ENCODE results near the gene ALB. TPM values are rescaled to one million over a fixed set of nuclear protein-coding genes. Genes with fewer than 3 reads are reported as not detected.

The ALB gene
- total and polyA plus RNA-seq, 10 donors = 0.46 to 16.2 (median 0.85) TPM; not detected in 3

DNA sequence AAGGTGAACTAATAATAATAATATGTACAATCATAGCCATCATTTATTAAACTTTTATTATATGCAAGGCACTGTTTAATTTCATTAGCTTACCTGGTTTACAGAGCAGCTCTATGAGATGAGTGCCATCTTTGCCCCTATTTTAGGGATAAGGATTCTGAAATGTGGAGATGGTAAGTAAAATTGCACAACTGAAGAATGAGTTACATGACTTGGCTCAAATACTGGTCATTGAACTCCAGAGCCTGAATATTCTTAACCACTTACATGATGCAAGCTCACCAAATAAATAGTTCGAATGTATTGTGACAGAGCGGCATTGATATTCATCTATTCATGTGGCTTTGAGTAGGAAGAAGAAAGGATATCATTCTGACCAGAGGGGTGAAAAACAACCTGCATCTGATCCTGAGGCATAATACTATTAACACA is 11.7 kb downstream of the ALB start:
- no peak for DNase-seq
- Histone ChIP-seq H3K36me3 (no peaks in the 10 kb centered on the region), H3K27ac (no peak overlapping the region), H3K27me3 (replicated peaks in 1 of 7) (no peaks in the 10 kb centered on the region), H3K4me3 (no peak overlapping the region), H3K4me1 (no peaks in the 10 kb centered on the region), H3K9me3 (no peaks in the 10 kb centered on the region)
- TF ChIP-seq POLR2AphosphoS5 (IDR thresholded peaks at IDR 0.05) = no peak
- no peak for TF ChIP-seq POLR2A (IDR thresholded peaks at IDR 0.05)
- TF ChIP-seq, protein P1, sequence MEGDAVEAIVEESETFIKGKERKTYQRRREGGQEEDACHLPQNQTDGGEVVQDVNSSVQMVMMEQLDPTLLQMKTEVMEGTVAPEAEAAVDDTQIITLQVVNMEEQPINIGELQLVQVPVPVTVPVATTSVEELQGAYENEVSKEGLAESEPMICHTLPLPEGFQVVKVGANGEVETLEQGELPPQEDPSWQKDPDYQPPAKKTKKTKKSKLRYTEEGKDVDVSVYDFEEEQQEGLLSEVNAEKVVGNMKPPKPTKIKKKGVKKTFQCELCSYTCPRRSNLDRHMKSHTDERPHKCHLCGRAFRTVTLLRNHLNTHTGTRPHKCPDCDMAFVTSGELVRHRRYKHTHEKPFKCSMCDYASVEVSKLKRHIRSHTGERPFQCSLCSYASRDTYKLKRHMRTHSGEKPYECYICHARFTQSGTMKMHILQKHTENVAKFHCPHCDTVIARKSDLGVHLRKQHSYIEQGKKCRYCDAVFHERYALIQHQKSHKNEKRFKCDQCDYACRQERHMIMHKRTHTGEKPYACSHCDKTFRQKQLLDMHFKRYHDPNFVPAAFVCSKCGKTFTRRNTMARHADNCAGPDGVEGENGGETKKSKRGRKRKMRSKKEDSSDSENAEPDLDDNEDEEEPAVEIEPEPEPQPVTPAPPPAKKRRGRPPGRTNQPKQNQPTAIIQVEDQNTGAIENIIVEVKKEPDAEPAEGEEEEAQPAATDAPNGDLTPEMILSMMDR (IDR thresholded peaks at IDR 0.05 in 8 of 11, conservative IDR thresholded peaks at IDR 0.05 in 3 of 11) = no peak
- intact Hi-C loops (cut with DNase I; ENCODE audit: low total_unique reads) = no loop called here
- 80 to 98% (median 89%) methylated on average over 2 of the region's 2 CpGs for WGBS, 5 donors

DNA sequence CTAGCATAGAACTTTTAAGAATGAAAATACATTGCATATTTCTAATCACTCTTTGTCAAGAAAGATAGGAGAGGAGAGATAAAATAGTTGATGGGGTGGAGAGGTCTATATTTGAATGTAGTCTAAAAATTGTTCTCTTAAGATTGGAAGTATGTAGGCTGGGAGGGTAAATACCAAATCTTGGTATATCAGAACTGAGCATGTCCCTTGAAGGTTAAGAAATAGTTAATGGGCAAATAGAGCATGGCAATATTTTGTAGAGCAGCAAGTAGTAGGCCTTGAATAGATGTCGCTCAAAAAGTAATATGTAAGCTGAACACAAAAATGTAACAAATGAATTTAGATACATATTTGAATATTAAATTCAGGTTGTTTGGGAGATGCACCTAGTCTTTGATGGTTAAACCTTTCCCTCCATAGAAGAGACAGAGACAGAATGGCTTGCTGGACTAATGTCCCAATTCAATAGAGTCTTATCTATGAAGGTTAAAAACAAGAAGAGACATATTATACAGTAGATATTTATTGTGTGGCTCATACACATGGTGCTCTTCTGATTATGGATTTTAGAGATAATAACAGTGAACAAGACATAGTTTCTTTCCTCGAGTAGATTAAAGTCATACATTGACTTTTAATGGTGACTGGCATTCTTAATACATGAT is 12.5 kb downstream of the ALB start:
- H3K27ac ChIP-seq = no peak overlapping the region
- H3K4me3 ChIP-seq = no peak overlapping the region
- no peaks in the 10 kb centered on the region for H3K27me3 ChIP-seq (replicated peaks in 1 of 7)
- H3K36me3 ChIP-seq = no peaks in the 10 kb centered on the region
- H3K9me3 ChIP-seq = no peaks in the 10 kb centered on the region
- 73 to 84% (median 78%) methylated on average over 2 of the region's 2 CpGs for WGBS, 5 donors
- H3K4me1 ChIP-seq = no peaks in the 10 kb centered on the region
- intact Hi-C loops (cut with DNase I; ENCODE audit: low total_unique reads) = no loop called here
- no peak for DNase-seq
- TF ChIP-seq, protein P1 (IDR thresholded peaks at IDR 0.05 in 8 of 11, conservative IDR thresholded peaks at IDR 0.05 in 3 of 11) = no peak
- TF ChIP-seq POLR2AphosphoS5 (IDR thresholded peaks at IDR 0.05) = no peak
- TF ChIP-seq POLR2A (IDR thresholded peaks at IDR 0.05) = no peak

DNA sequence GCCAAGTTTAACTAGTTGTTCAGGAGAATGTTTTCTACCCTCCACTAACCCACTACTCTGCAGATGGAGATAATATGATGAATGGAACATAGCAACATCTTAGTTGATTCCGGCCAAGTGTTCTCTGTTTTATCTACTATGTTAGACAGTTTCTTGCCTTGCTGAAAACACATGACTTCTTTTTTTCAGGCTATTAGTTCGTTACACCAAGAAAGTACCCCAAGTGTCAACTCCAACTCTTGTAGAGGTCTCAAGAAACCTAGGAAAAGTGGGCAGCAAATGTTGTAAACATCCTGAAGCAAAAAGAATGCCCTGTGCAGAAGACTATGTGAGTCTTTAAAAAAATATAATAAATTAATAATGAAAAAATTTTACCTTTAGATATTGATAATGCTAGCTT is 13.3 kb downstream of the ALB start:
- Histone ChIP-seq H3K36me3 (no peaks in the 10 kb centered on the region), H3K27ac (no peak overlapping the region), H3K4me1 (no peaks in the 10 kb centered on the region), H3K9me3 (no peaks in the 10 kb centered on the region), H3K4me3 (no peak overlapping the region), H3K27me3 (replicated peaks in 1 of 7) (no peaks in the 10 kb centered on the region)
- no peak for DNase-seq
- TF ChIP-seq POLR2A (IDR thresholded peaks at IDR 0.05) (no peak), POLR2AphosphoS5 (IDR thresholded peaks at IDR 0.05) (no peak)
- TF ChIP-seq, protein P1 (IDR thresholded peaks at IDR 0.05 in 8 of 11, conservative IDR thresholded peaks at IDR 0.05 in 3 of 11) = no peak
- 71 to 86% (median 78%) methylated on average over 2 of the region's 2 CpGs for WGBS, 5 donors
- intact Hi-C loops (cut with DNase I; ENCODE audit: low total_unique reads) = no loop called here

DNA sequence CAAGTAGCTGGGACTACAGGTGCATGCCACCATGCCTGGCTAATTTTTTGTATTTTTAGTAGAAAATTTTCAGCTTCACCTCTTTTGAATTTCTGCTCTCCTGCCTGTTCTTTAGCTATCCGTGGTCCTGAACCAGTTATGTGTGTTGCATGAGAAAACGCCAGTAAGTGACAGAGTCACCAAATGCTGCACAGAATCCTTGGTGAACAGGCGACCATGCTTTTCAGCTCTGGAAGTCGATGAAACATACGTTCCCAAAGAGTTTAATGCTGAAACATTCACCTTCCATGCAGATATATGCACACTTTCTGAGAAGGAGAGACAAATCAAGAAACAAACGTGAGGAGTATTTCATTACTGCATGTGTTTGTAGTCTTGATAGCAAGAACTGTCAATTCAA is 13.9 kb downstream of the ALB start:
- TF ChIP-seq, protein P1 (IDR thresholded peaks at IDR 0.05 in 8 of 11, conservative IDR thresholded peaks at IDR 0.05 in 3 of 11) = no peak
- no peak for TF ChIP-seq POLR2A (IDR thresholded peaks at IDR 0.05)
- no peak for TF ChIP-seq POLR2AphosphoS5 (IDR thresholded peaks at IDR 0.05)
- intact Hi-C loops (cut with DNase I; ENCODE audit: low total_unique reads) = no loop called here
- no peak overlapping the region for H3K4me3 ChIP-seq
- no peaks in the 10 kb centered on the region for H3K36me3 ChIP-seq
- H3K27ac ChIP-seq = no peak overlapping the region
- no peaks in the 10 kb centered on the region for H3K9me3 ChIP-seq
- H3K27me3 ChIP-seq (replicated peaks in 1 of 7) = no peaks in the 10 kb centered on the region
- no peak for DNase-seq
- 77 to 85% (median 82%) methylated on average over 6 of the region's 6 CpGs for WGBS, 5 donors
- no peaks in the 10 kb centered on the region for H3K4me1 ChIP-seq
